Medulla oblongata (tissue), 1 donor: ENCODE measurements around the gene CAV3.

Source experiments
- DNase-seq: peaks from one replicate; pipeline ENCODE4 v3.0.0-alpha.2; 2015; ENCODE audit errors: extremely low spot score

The CAV3 gene

DNA sequence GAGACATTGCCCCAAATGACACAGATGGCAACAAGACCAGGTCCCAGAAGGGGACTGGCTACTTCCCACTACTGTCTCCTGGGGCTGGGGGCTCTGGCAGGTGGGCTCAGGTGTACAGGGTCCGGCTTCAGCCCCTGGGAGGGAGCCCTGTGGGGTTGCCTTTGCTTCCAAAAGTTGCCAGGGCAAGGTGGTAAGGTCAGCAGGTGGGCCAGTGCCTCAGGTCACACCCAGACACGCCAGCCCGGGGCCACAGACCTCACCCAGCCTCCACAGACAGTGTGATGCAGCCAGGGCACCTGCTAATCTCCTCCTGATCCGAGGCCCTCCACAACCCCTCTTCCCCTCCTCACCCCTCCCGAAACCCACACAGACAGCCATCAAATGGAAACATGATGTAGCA, 28.3 kb downstream of the CAV3 start:
- DNase-seq: no peak

DNA sequence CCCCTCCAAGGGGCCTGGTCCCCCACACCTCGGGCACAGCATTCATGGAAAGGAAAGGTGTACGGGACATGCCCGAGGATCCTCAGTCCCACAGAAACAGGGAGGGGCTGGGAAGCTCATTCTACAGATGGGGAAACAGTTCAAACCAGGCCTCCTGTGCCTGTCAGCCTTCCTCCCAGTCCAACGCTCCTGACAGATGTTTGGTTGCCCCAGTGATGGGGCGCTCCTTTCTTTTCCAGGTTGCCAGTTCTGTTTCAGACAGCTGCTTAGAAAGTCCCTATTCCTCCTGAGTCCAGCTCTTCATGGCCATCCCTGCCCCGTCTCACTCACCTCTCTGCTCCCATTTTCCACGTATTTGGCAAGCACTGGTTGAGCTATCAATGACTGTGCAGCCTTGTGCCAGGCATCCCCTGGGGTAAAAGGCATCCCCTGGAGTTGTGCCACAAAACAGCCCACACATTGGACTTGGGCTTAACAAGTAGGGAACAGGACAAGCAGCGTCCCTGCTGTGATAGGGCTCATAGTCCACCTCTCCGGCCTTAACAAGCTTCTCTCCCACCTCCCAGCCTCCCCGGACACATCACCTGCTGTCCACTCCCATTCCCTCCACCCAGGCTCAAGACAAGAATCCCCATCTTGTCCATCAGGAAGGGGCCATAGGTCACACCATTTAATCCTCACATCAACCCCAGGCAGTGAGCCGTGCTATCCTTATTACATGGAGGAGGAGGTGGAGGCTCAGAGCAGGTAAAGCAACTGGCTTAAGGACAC, 29.2 kb downstream of the CAV3 start:
- no peak for DNase-seq

DNA sequence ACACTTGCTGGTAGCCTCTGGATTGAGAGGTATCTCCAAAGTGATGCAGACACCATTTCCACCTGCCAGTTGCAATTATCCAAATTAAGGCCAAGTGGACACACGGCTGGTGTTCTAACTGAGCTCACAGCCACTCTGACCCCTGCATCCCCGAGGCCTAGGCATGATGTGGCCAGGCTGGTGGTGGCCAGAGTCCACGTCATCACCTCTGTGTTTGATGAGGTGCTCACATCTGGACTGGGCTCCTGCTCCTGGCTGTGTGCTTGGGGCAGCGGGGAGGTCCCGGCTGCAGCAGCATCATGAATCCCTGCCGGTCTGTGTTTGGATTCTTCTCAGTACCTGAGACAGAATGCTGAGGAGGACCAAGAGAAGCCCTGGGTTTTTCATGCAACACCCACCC, 30.9 kb downstream of the CAV3 start:
- DNase-seq: no peak

DNA sequence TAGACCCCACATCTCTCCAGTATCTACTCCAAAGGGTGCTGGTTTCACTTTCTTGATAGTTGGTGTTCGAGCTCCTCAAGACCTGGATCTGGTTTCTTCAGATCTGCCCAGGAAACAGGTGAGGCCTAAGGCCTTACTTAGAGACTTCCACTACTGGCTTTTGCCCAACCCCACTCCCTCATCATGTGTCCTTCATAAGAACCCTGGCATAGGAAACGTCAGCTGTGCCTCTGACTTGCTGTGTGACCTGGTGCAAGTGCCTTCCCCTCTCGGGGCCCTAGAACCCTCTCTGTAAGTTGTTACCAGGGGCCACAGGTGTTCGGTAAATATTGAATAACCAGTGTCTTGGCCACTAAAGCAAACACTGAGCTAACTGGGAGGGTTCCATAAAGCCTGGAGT, 31.9 kb downstream of the CAV3 start:
- DNase-seq: no peak

DNA sequence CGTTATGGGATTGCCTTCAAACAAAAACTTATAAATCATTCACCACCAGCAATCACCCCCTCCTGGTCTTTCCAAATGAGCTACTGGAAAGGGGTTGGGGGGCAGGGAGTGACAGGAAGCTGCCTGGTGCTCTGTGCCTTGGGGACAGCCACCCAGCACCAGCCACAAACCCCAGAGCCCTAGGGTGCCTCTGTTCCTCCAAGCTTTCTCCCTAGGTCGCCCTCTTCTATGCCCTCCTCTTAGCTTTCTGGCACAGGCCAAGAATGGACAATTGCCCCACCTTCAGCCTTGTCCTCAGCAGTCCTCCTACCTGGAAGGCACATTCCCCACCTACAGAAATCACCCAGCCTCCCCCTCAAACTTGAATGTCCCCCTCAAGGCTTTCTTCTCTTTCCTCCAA, 32.5 kb downstream of the CAV3 start:
- DNase-seq: no peak

DNA sequence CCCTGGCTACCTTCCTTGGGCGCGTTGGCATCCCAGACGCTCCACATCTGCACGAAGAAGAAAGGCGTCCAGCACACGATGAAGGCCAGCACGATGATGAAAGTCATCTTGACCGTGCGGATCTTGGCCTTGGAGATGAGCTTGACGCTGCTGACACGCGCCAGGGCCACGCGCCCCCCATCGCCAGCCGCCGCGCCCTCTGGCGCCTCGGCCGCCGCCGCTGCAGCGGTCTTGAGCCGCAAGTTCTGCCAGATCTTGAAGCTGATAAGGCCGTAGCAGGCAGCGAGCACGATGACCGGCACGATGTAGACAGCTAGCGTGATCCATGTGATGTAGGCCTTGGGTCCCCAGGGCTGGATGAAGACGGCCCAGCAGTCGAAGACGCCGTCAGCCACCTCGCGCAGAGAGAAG, 33.7 kb downstream of the CAV3 start:
- DNase-seq: no peak

DNA sequence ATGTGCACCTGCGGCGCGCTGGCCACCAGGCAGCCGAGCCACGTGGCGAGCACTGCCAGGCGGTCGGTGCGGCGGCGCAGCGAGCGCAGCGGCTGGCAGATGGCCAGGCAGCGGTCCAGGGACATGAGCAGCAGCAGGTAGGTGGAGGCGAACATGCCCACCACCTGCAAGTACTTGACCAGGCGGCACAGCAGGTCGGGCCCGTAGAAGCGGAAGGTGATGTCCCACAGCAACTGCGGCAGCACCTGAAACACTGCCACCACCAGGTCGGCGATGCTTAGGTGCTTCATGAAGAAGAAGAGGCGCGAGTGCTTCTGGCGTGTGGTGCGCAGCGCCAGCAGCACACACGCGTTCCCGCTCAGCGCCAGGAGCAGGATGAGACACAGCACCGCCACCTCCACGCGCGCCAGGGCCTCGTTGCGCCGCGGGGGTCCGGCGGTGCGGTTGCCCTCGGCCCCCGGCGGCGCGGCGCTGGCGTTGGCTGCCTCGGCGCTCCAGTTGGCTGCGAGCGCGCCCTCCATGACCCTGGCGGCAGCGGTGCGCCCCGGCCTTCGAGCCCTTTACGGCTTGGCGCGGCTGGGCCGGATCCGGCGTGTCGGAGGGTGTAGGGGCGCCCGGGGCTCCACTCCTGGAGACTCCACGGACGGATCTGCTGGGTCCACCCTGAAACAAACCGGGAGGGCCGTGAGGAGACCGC, 34.2 kb downstream of the CAV3 start:
- no peak for DNase-seq

DNA sequence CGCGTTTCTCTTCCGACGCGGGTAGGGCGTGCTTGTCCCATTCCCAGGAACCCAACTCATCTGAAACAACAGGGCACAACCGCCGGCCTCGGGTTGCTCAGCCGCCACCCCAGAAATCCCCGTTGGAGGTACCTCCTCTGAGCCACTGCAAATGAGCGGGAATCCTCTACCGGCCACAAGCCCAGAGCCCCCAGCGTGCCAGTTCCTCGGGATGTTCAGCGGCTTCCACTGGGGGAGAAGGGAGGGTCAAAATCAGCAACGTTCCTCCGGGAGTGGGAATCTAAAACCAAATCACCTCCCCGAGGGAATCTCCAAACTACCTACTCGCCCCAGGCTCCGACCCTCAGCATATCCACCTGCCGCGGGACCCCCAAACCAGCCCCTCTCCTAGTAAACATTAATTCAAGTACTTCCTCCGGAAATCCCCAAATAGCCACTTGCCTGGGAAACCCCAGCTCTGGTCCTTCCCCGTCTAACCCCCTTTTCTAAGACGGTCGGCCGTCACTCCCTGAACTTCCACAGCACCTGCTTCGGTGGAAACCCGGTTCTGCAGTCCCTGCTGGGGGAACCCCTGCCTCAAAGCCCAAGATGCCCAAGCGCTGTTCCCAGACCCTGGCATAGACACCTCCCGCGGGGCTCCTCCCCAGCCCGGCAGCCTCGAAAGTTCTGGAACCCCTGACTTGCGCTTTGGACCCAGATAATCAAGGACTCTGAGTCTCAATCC, 34.9 kb downstream of the CAV3 start:
- DNase-seq: no peak

DNA sequence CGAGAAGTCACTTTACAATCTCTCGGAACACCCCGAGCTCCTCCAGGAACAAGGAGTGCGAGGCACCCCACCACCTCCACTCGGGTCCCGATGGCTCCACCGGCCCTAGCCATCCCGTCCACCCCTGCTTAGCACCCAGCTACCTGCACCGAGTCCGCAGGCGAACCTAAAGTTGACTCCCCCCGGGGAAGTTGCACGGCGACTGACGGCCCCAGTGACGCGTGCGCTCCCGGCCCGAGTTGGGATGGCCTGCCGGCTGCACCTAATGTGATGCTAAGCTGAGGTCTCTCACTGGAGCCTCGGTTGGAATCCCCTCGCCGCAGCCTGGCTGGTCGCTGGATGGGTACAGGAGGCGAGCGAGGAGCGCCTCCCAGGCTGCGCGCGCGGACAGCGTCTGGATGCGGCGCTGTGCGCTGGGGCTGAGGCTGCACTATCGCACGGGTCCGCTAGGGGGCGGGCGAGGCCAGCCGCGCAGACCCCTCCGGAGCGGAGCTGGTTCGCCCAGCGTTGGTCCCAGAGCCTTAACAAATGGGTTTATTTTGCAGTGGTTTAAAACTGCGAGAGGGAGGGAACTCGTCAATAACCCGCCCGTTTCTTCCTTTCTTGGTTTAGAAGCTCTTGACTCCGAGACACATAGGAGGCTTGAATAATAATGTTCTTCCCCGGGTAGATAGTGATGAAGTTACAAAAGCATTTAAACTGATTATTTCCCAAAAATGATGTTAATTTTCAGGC, 35.7 kb downstream of the CAV3 start, which contains the start of gene OXTR:
TSS of gene OXTR (minus strand) at position 526 of the 735 bp plus-strand sequence. CDS start 1,426 bp downstream, outside the sequence.
- peak; percentile 76 for DNase-seq

DNA sequence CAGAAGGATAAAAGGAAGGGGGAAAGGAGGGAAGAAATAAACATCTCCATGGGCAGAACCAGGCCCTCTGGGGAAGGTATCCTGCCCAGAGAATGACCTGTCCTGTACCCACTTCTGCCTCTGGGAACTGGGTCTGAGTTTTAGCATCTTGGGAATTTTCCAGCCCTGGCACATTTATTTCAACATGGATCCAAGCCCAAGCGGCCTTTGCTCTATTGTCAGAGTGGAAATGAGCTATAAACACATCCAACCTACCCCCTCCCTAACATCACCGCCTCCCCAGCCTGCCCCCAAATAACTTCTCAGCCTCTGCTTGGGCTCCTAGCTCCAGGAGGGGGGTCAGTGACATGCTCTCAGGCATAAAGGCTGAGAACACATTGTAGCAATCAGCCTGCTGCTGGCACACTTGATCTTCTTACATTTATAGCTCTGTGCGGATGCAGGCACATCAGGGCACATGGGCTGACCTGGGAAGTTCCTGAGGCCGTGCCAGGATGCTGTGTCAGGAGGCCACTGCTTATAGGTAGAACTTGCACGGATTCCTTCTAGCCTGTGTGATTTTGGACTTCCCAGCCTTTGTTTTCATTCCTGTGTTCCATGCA, 40.4 kb downstream of the CAV3 start:
- DNase-seq: peak; percentile 43

DNA sequence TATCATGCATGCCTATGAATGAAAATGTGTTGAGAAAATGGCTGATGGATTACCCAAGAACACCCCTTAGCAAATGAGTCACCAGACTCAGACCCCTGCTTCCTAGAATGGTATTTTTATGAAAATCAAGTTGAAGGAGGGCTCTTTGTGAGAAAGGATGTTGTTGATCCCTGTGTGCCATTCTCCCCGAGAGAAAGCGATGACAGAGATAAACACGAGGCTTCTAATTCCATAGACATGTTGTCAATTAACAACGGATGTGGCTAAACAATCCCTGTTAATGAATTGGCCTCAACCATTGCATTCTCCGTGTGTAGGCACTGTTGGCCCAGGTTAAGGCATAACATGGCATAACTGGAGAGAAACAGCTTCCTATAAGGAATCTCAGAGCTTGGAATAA, 41.6 kb downstream of the CAV3 start:
- DNase-seq: no peak

DNA sequence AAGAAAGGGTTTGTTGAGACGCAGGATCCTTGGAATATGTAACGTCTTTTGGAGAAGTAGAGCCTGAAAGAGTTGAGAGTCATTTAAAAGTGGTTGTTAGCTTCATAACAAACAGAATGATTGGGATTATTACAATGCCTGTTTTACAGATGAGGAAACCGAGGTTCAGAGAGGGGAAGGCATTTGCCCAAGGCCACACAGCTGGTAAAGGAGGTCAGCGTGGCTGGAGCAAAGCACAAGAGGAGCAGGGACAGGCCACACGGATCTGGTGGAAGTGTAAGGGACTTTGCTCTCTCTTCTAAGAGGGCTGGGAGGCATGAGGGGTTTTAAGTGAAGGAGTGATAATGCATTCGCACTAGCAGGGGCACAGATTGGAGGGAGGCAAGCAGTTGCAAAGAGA, 42.0 kb downstream of the CAV3 start:
- DNase-seq: no peak

DNA sequence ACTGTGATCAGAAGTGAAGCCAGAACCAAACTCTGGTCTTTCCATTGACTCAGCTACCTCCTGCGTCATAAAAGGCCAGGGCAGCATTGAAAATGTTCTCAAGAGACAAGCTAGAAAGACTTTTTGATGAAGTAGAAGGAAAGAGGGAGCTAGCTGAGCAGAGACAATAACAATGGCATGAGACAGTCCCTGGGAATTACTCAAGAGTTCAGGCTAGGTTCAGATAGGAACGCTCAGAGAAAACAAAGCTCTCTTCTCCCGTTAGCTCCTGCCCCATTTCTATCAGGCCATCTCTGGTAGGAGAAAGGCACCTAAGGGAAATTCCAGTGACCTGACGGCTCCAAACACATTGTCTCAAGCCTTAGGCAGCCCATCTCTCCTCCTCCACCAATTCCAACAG, 42.8 kb downstream of the CAV3 start:
- no peak for DNase-seq

DNA sequence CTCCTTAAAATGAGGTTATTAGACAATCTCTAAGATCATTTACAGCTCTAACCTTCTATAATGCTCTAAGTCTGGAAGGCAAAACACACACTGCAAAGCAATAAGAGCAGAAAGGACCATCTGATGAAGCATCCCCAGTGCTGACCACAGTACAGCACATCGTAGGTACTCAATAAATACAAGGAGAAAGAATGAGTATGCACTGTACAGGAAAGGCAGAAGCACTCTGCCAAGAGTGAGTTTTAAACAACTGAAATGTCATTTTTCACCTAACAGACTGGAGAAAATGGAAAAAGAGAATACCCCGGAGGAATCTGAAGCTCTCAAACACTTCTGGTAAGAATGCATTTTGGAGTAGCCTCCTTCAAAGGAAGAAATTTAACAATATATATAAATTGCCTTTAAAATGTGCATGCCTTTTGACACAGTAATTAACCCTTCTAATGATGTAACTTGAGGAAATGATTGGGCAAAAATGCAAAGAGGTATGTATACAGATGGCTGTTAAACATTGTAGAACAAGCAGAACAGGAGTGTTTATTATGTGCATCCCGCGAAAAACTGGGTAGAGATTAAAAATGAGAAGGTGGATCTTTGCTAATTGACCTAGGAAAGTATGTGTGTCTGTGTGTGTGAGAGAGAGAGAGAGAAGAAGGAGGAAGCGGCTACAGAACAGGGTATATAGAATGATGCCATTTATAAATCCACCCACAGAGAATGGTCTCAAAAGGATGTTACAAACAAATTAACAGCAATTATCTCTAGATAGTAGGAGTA, 43.8 kb downstream of the CAV3 start:
- DNase-seq: no peak

DNA sequence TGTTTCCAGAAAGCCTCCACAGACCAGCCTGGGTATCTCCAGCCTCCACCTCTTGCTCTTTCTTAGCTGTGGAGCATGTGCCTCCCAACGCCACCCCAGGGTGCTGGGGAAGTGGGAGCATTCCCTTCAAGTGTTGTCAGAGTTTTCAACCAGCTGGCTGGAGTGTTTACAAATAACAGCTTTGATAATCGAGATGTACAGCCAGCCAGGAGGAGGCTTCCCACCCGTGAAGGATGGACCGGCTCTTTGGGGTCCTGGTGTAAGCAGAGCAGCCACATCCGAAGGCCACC, 44.3 kb downstream of the CAV3 start:
- DNase-seq: no peak

DNA sequence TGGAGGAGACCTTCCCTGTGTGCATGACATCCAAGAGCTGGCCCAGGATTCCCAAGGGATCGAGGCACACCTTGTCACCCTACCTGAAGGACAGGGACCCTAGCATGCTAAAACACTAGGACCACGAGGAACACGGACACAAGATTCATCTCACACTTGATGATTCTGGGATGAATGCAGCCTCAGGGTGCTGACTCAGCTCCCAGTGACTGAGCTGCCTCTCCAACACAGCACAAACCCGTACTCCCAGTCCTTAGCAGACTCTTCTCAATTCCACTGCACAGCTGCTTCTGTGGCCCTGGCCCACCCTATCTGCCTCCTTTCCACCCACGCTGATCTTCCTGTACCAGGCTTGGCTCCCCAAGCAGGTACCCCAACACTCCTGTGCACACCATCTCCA, 44.9 kb downstream of the CAV3 start:
- DNase-seq: no peak

DNA sequence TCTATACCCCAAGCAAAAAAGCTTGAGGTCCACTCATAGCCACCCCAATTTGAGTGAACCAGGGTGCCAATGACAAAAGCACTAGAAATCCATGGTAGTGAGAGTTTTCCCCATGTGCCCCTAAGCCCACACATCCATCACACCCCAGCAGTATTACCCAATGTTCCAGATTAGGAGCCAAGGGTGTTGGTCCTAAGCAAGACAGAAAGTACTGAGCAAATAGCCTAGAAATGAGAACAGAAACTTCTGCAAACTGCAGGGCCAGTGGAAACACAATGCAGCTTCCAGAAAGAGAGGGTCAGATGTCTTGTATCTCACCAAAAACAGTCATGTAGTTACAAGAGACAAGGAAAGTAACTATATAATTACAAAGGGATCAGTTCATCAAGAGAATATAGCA, 46.7 kb downstream of the CAV3 start:
- no peak for DNase-seq

DNA sequence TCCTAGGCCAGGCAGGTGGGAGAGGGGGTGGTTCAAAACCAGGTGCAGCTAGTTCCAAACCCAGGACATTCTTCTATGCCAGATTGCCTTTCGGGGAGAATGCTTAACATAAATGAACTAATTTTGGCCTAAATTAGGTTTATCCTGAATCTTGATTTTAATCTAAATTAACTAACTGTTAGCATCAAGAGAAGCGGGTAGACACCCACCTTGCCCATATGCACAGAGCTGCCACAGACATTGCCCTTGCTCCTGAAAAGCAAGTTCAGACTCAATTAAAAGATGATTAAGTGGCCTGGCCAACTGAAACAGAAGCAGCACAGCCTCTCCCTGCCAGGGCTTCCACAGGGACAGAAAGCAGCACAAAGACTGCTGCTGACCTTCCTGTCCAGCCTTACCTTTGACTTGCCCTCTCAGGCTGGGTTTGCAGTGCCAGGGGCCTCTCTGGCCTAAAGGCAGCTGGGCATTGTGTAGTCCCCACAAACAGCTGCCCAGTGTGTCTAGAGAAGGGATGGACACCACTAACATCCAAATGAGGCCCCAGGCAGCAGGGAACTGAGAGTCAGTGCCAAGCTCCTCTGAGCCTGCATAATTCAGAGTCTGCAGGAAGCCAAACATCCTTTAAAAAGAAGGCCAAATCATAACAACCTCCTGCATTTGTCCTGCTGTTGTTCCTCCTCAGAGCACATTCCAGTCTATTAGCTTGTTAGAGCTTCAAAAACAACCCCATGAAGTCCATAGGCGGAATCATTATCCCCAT, 51.3 kb downstream of the CAV3 start:
- peak; percentile 51 for DNase-seq

DNA sequence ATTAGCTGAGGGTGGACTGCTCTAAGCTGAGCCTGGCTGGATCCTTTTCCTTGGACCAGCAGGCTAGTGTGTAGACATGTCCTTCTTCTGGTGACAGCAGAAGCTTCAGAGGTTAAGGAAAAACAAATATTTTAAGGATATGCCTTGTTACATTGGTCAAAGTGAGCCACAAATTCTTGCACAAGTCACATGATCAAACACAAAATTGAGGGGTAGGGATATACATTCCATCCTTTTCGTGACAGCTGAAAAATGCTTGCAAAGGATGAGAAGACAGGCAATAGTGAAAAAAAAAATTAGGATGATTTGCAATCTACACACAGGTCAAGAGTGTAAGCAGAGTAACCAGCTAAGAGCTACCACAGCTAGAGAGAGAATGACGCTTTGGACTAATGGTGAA, 56.9 kb downstream of the CAV3 start:
- no peak for DNase-seq

DNA sequence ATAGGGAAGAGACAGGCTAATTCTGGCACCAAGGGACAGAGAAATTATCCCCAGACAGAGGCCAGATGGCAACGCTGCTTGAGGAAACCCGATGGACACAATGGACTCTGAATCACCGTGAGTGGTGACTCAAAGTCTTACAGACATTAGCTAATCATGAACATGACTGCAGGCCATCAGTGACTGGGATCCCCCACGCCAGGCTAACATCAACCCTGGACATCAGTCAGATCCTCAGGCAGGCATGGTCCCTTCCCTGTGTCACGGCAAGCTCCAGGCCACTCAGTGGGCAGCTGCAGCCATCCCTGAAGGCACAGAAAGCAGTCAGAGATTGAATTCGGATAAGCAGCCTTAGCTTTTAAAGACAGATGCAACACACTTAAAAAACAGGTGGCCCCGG, 59.6 kb downstream of the CAV3 start:
- no peak for DNase-seq
